HepG2 (cell line): Measurements from ENCODE around the gene MADCAM1. TPM values are rescaled to one million over a fixed set of nuclear protein-coding genes. Genes with fewer than 3 reads are reported as not detected.

Experiments used
- ATM ChIP-seq: fragments of 450-650 bp; IDR thresholded peaks from 2 replicates; pipeline ENCODE4 v1.7.1; 2017; ENCODE audit warnings: mild to moderate bottlenecking, borderline replicate concordance
- CAMTA2 ChIP-seq: sonication (generic); formaldehyde crosslinking; IDR thresholded peaks from 2 replicates; pipeline ENCODE4 v1.4.0; 2020; ENCODE audit warnings: mild to moderate bottlenecking, missing genetic modification reagents, borderline replicate concordance
- DMAP1 ChIP-seq: IDR thresholded peaks from 2 replicates; pipeline ENCODE4 v1.6.1; 2016
- KLF9 ChIP-seq: IDR thresholded peaks from 2 replicates; pipeline ENCODE4 v1.6.1; 2016; ENCODE audit warnings: low read depth
- LCORL ChIP-seq, 2 experiments: fragments of 450-650 bp in 1 of 2; sonication (generic) in 1 of 2; formaldehyde crosslinking in 1 of 2; IDR thresholded peaks; 2 replicates each; pipeline versions ENCODE4 v1.5.0 to v1.6.1; 2017 to 2020; ENCODE audit warnings: antibody characterized with exemption in 1 of 2, missing genetic modification reagents in 1 of 2
- MED1 ChIP-seq: sonication (generic); formaldehyde crosslinking; IDR thresholded peaks from 2 replicates; pipeline ENCODE4 v1.4.0; 2020; ENCODE audit warnings: missing genetic modification reagents
- SALL2 ChIP-seq: sonication (generic); formaldehyde crosslinking; IDR thresholded peaks from 2 replicates; pipeline ENCODE4 v1.8.1; 2023; ENCODE audit warnings: mild to moderate bottlenecking, missing genetic modification reagents, inconsistent platforms
- SIN3A ChIP-seq: IDR thresholded peaks from 2 replicates; pipeline ENCODE4 v1.6.1; 2011; ENCODE audit warnings: low read depth, mild to moderate bottlenecking, control low read depth, low read length, borderline replicate concordance
- ZBTB40 ChIP-seq, 2 experiments: fragments of 450-650 bp in 1 of 2; sonication (generic) in 1 of 2; formaldehyde crosslinking in 1 of 2; IDR thresholded peaks; 2 replicates each; pipeline versions ENCODE4 v1.6.1 to v1.8.0; 2016 to 2022; ENCODE audit warnings: antibody characterized with exemption in 1 of 2, mild to moderate bottlenecking in 1 of 2, missing genetic modification reagents in 1 of 2
- ZNF180 ChIP-seq: sonication (generic); formaldehyde crosslinking; IDR thresholded peaks from 2 replicates; pipeline ENCODE4 v1.4.0; 2020; ENCODE audit warnings: low read depth, missing genetic modification reagents, borderline replicate concordance
- ZNF577 ChIP-seq: sonication (generic); formaldehyde crosslinking; IDR thresholded peaks from 2 replicates; pipeline ENCODE4 v1.4.0; 2020; ENCODE audit warnings: mild to moderate bottlenecking, low read depth, missing genetic modification reagents, borderline replicate concordance
- ZNF713 ChIP-seq: sonication (generic); formaldehyde crosslinking; IDR thresholded peaks from 2 replicates; pipeline ENCODE4 v1.4.0; 2020; ENCODE audit warnings: mild to moderate bottlenecking, missing genetic modification reagents
- ZNF792 ChIP-seq: IDR thresholded peaks from 2 replicates; pipeline ENCODE4 v1.6.1; 2016
- ZSCAN31 ChIP-seq: sonication (generic); formaldehyde crosslinking; IDR thresholded peaks from 2 replicates; pipeline ENCODE4 v1.5.0; 2020; ENCODE audit warnings: low read depth, mild to moderate bottlenecking, missing genetic modification reagents
- polyA plus RNA-seq, 8 experiments: library from polyadenylated mRNA; depleted of rRNA in 3 of 8; stranded (reverse) in 7 of 8; unstranded in 1 of 8; fragments of >200 nt; fragmentation: Illumina TruSeq in 4 of 8; extraction: Trizol in 4 of 8; gene quantifications; 2 replicates each; pipeline versions ENCODE4 v1.2.1 to v1.2.3, GENCODE V29; 2011 to 2016; ENCODE audit warnings: low read depth in 4 of 8, missing spikeins in 1 of 8, mixed read lengths in 1 of 8; ENCODE audit not compliant: insufficient read depth in 1 of 8
- total RNA-seq, 5 experiments: library from RNA; depleted of rRNA; stranded (reverse); fragments of >200 nt; fragmentation: Illumina TruSeq; extraction: Trizol; gene quantifications; 2 replicates each; pipeline ENCODE4 v1.2.3, GENCODE V29; 2016; ENCODE audit warnings: low read depth in 1 of 5
- TF ChIP-seq, protein P1 (sequence below): sonication (generic); formaldehyde crosslinking; IDR thresholded peaks from 2 replicates; pipeline ENCODE4 v1.4.0; 2020; ENCODE audit warnings: missing genetic modification reagents, borderline replicate concordance
- TF ChIP-seq, protein P2 (sequence below): sonication (generic); formaldehyde crosslinking; IDR thresholded peaks from 2 replicates; pipeline ENCODE4 v1.5.0; 2020; ENCODE audit warnings: missing genetic modification reagents

Gene MADCAM1
- total and polyA plus RNA-seq, 2 of the 13 experiments (the other 11 are each of a cell fraction or from before 2014, with no cell fraction given), result 0.29 to 0.33 TPM

- TF ChIP-seq MED1 (CRISPR knock-in tag) (peak; percentile 58), ATM (no peak), ZNF180 (no peak), ZSCAN31 (CRISPR knock-in tag) (no peak), ZNF713 (CRISPR knock-in tag) (0 out of 2 replicates have a peak, but pooled peaks have one; percentile 80), LCORL (IDR thresholded peaks at IDR 0.05) (peak; percentile 79; the same call in 1 of the 2 replicates), LCORL (CRISPR knock-in tag; IDR thresholded peaks at IDR 0.05) (peak; percentile 50; the same call in 1 of the 2 replicates), KLF9 (no peak), SIN3A (no peak), ZNF577 (CRISPR knock-in tag) (no peak), DMAP1 (peak; percentile 37; the same call in 1 of the 2 replicates), SALL2 (CRISPR knock-in tag) (peak; percentile 64), ZNF792 (CRISPR knock-in tag) (no peak; the same call in 1 of the 2 replicates), CAMTA2 (peak; percentile 80), ZBTB40 (IDR thresholded peaks at IDR 0.05) (peak; percentile 47; the same call in 1 of the 2 replicates), ZBTB40 (CRISPR knock-in tag; IDR thresholded peaks at IDR 0.05) (no peak; the same call in 1 of the 2 replicates)
- TF ChIP-seq, protein P1, sequence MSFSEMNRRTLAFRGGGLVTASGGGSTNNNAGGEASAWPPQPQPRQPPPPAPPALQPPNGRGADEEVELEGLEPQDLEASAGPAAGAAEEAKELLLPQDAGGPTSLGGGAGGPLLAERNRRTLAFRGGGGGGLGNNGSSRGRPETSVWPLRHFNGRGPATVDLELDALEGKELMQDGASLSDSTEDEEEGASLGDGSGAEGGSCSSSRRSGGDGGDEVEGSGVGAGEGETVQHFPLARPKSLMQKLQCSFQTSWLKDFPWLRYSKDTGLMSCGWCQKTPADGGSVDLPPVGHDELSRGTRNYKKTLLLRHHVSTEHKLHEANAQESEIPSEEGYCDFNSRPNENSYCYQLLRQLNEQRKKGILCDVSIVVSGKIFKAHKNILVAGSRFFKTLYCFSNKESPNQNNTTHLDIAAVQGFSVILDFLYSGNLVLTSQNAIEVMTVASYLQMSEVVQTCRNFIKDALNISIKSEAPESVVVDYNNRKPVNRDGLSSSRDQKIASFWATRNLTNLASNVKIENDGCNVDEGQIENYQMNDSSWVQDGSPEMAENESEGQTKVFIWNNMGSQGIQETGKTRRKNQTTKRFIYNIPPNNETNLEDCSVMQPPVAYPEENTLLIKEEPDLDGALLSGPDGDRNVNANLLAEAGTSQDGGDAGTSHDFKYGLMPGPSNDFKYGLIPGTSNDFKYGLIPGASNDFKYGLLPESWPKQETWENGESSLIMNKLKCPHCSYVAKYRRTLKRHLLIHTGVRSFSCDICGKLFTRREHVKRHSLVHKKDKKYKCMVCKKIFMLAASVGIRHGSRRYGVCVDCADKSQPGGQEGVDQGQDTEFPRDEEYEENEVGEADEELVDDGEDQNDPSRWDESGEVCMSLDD, result no peak
- TF ChIP-seq, protein P2, sequence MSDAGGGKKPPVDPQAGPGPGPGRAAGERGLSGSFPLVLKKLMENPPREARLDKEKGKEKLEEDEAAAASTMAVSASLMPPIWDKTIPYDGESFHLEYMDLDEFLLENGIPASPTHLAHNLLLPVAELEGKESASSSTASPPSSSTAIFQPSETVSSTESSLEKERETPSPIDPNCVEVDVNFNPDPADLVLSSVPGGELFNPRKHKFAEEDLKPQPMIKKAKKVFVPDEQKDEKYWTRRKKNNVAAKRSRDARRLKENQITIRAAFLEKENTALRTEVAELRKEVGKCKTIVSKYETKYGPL, result no peak
These were observed 11.3 kb downstream of the MADCAM1 start, which contains the start of gene TPGS1 (continued) for GRCh38 chr19:507286-508203.
